BJ (cell line): Measurements from ENCODE around the gene SHROOM3. TPM values are rescaled to one million over a fixed set of nuclear protein-coding genes. Genes with fewer than 3 reads are reported as not detected.

ENCODE experiments used
- CTCF ChIA-PET: fragments of 350-600 bp; formaldehyde crosslinking; extraction: SDS; loops from one replicate; lab custom pipeline; 2021; ENCODE audit warnings: antibody characterized with exemption, inconsistent platforms; lab: Yijun Ruan, JAX
- POLR2A ChIA-PET: fragments of 300-600 bp; sonication (Branson Sonifier 250); formaldehyde crosslinking; extraction: SDS; loops from one replicate; lab custom pipeline; 2021; ENCODE audit warnings: antibody characterized with exemption; lab: Charles Lee
- DNase-seq: peaks from one replicate; pipeline ENCODE4 v3.0.0-alpha.2; 2011; ENCODE audit warnings: low read depth
- H3K27me3 ChIP-seq: 2 replicates; pipeline ENCODE4 v1.6.0; 2011; ENCODE audit warnings: low read length; ENCODE audit not compliant: control insufficient read depth, insufficient read depth
- H3K36me3 ChIP-seq: 2 replicates; pipeline ENCODE4 v1.5.1; 2011; ENCODE audit warnings: low read length; ENCODE audit not compliant: control insufficient read depth, insufficient read depth
- H3K4me3 ChIP-seq: 2 replicates; pipeline ENCODE4 v1.5.1; 2011; ENCODE audit warnings: low read depth, mild to moderate bottlenecking, control low read depth, low read length
- CTCF ChIP-seq: IDR thresholded peaks from 2 replicates; pipeline ENCODE4 v1.5.1; 2011; ENCODE audit warnings: low read depth, mild to moderate bottlenecking, control low read depth, inconsistent platforms, low read length, moderate library complexity; ENCODE audit not compliant: insufficient read depth
- polyA plus RNA-seq: library from polyadenylated mRNA; depleted of rRNA; stranded (reverse); fragments of >200 nt; gene quantifications from 2 replicates; pipeline ENCODE4 v1.2.3, GENCODE V29; 2011

The SHROOM3 gene
- polyA plus RNA-seq, 1 experiment = 46.1 TPM

GRCh38 chr4:76712564-76712963, 277.5 kb downstream of the SHROOM3 start:
- CTCF ChIA-PET = interaction anchor here (0.8 to 1.6 kb wide), 2 partner anchors 13 to 16 kb away, joined by 3 to 4 read pairs; no protein-coding TSS in a partner anchor
- POLR2A ChIA-PET = no interaction called here
- no peak for DNase-seq
- Histone ChIP-seq H3K36me3 (peaks cover 8% of the 10 kb centered on the region), H3K27me3 (no peaks in the 10 kb centered on the region), H3K4me3 (no peak overlapping the region)
- TF ChIP-seq CTCF = no peak

DNA sequence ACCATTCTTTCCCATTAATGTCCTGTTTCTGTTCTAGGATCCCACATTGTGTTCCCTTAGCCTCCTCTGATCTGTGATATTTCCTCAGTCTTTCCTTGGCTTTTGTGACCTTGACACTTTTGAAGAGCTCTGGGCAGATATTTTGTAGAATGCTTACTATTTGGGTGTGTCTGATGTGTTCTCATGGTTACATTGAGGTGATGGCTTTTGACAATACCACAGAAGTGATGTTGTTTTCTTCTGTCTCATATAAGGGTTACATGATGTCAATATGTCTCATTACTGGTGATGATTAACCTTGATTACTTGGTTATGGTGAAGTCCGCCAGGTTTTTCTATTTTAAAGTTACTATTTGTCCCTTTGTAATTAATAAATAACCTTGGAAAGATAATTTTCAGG, 279.2 kb downstream of the SHROOM3 start:
- TF ChIP-seq CTCF = no peak
- H3K27me3 ChIP-seq = no peaks in the 10 kb centered on the region
- ChIA-PET CTCF (interaction anchor here (1.6 kb wide), 1 partner anchor 14 kb away, joined by 4 read pairs; no protein-coding TSS in a partner anchor), POLR2A (no interaction called here)
- no peak overlapping the region for H3K4me3 ChIP-seq
- peaks cover 8% of the 10 kb centered on the region for H3K36me3 ChIP-seq
- no peak for DNase-seq

DNA sequence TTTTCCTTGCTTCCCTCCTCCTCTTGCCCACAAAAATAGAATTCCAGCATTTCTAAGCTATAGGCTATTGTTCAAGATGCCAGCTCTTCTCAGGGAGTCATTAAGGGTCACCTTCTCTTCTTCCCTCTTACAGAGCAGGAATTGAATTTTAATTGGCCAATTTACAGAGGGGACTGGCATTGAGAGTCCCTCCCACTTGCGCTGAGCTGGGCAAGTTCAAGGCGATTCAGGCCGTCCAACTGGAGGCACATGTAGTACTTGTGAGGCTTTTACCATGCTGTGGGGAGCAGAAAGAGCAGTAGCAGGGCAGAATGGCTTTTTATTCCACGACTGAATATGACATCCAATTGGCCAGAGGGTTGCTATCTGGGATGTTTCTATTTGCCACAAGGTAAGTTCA, 281.0 kb downstream of the SHROOM3 start:
- TF ChIP-seq CTCF = no peak
- no peak for DNase-seq
- Histone ChIP-seq H3K4me3 (no peak overlapping the region), H3K36me3 (peaks cover 3% of the 10 kb centered on the region), H3K27me3 (no peaks in the 10 kb centered on the region)
- CTCF ChIA-PET = no interaction called here
- POLR2A ChIA-PET = no interaction called here

DNA sequence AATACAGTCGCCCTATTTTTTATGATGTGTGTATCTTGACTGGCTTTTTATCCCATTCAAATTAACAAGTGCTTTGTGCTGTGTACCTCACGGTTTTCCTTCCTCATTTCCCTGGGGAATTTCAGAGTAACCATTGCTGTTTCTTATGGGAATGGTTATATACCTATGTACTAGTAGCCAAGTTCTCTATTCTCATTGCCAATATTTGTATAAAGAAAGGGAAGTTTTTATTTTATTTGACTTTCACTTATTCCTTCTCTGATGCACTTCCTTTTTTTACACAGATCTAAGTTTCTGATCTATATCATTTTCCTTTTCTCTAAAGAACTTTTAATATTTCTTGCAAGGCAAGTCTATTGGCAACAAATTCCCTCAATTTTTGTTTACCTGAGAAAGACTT, 281.6 kb downstream of the SHROOM3 start:
- CTCF ChIA-PET = no interaction called here
- no peaks in the 10 kb centered on the region for H3K27me3 ChIP-seq
- no peak for TF ChIP-seq CTCF
- H3K4me3 ChIP-seq = no peak overlapping the region
- POLR2A ChIA-PET = no interaction called here
- DNase-seq = no peak
- peaks cover 3% of the 10 kb centered on the region for H3K36me3 ChIP-seq

GRCh38 chr4:76717431-76717830, 282.4 kb downstream of the SHROOM3 start:
- peaks cover 1% of the 10 kb centered on the region for H3K36me3 ChIP-seq
- DNase-seq = no peak
- no peak overlapping the region for H3K4me3 ChIP-seq
- H3K27me3 ChIP-seq = no peaks in the 10 kb centered on the region
- ChIA-PET POLR2A (no interaction called here), CTCF (no interaction called here)
- no peak for TF ChIP-seq CTCF
